DOHH2 (cell line): ENCODE measurements around the gene CCDC69.

Experiments used
- H3F3A ChIP-seq: fragments of 200-600 bp; sonication (generic), shearing (Covaris generic); 2 replicates; pipeline ENCODE4 v1.6.0; 2016; ENCODE audit warnings: antibody characterized with exemption, mild to moderate bottlenecking; ENCODE audit not compliant: control insufficient read depth, insufficient read depth
- H3K27ac ChIP-seq: fragments of 200-600 bp; sonication (generic); 2 replicates; pipeline ENCODE4 v1.5.1; 2014; ENCODE audit warnings: low read depth, mild to moderate bottlenecking, low read length, moderate library complexity
- H3K27me3 ChIP-seq: fragments of 200-600 bp; sonication (generic); 2 replicates; pipeline ENCODE4 v1.6.1; 2014; ENCODE audit warnings: mild to moderate bottlenecking, low read length, mixed read lengths; ENCODE audit not compliant: control insufficient read depth
- H3K36me3 ChIP-seq: fragments of 200-600 bp; sonication (generic); 2 replicates; pipeline ENCODE4 v1.6.1; 2014; ENCODE audit warnings: mild to moderate bottlenecking, low read length, moderate library complexity, mixed read lengths; ENCODE audit not compliant: control insufficient read depth
- H3K4me1 ChIP-seq: fragments of 200-600 bp; sonication (generic); 2 replicates; pipeline ENCODE4 v1.6.1; 2014; ENCODE audit warnings: mild to moderate bottlenecking, low read length, mixed read lengths; ENCODE audit not compliant: control insufficient read depth
- H3K4me2 ChIP-seq: fragments of 200-600 bp; sonication (generic); 2 replicates; pipeline ENCODE4 v1.6.0; 2014; ENCODE audit warnings: mild to moderate bottlenecking, low read length, moderate library complexity
- H3K4me3 ChIP-seq: fragments of 200-600 bp; sonication (generic); 2 replicates; pipeline ENCODE4 v1.5.1; 2014; ENCODE audit warnings: mild to moderate bottlenecking, low read length, mixed read lengths
- H3K79me2 ChIP-seq: fragments of 200-600 bp; sonication (generic); 2 replicates; pipeline ENCODE4 v1.6.1; 2014; ENCODE audit warnings: mild to moderate bottlenecking, low read length, mixed read lengths; ENCODE audit not compliant: control insufficient read depth
- H3K9me2 ChIP-seq: fragments of 200-600 bp; sonication (generic); replicated peaks from 2 replicates; pipeline ENCODE4 v1.6.1; 2014; ENCODE audit warnings: mild to moderate bottlenecking, low read length, mixed read lengths; ENCODE audit not compliant: control insufficient read depth
- H3K9me3 ChIP-seq: fragments of 200-600 bp; sonication (generic); 2 replicates; pipeline ENCODE4 v1.6.1; 2014; ENCODE audit warnings: antibody characterized with exemption, low read length, mixed read lengths; ENCODE audit not compliant: control insufficient read depth, insufficient read depth
- H4K20me1 ChIP-seq: fragments of 200-600 bp; sonication (generic); 2 replicates; pipeline ENCODE4 v1.6.0; 2014; ENCODE audit warnings: low read depth, mild to moderate bottlenecking, antibody characterized with exemption, low read length, moderate library complexity; ENCODE audit not compliant: control insufficient read depth, insufficient read depth
- CTCF ChIP-seq: fragments of 200-600 bp; sonication (generic); IDR thresholded peaks from one replicate; pipeline ENCODE4 v1.5.1; 2014; ENCODE audit warnings: antibody characterized with exemption, mild to moderate bottlenecking, low read depth, low read length; ENCODE audit not compliant: poor library complexity, severe bottlenecking
- EZH2phosphoT487 ChIP-seq: fragments of 200-600 bp; sonication (generic); IDR thresholded peaks from 2 replicates; pipeline ENCODE4 v1.6.1; 2017; ENCODE audit warnings: borderline replicate concordance, mild to moderate bottlenecking, antibody characterized with exemption, low read length, moderate library complexity, mixed read lengths

CCDC69 gene

GRCh38 chr5:151138114-151138513, 85.8 kb downstream of the CCDC69 start:
- H4K20me1 ChIP-seq: no peaks in the 10 kb centered on the region
- TF ChIP-seq CTCF: no peak
- TF ChIP-seq EZH2phosphoT487: no peak
- no peak overlapping the region for H3K27ac ChIP-seq
- no peaks in the 10 kb centered on the region for H3K9me3 ChIP-seq
- no peaks in the 10 kb centered on the region for H3F3A ChIP-seq
- no peak overlapping the region for H3K4me2 ChIP-seq
- H3K4me1 ChIP-seq: peaks cover 31% of the 10 kb centered on the region
- no peaks in the 10 kb centered on the region for H3K79me2 ChIP-seq
- no peaks in the 10 kb centered on the region for H3K36me3 ChIP-seq
- peaks cover 7% of the 10 kb centered on the region for H3K27me3 ChIP-seq
- no peaks in the 10 kb centered on the region for H3K9me2 ChIP-seq
- no peak overlapping the region for H3K4me3 ChIP-seq

- Histone ChIP-seq H4K20me1 (no peaks in the 10 kb centered on the region), H3K9me2 (no peaks in the 10 kb centered on the region), H3K27me3 (peaks cover 7% of the 10 kb centered on the region), H3K4me2 (no peak overlapping the region), H3K27ac (no peak overlapping the region), H3K9me3 (no peaks in the 10 kb centered on the region), H3K79me2 (no peaks in the 10 kb centered on the region), H3K4me1 (peaks cover 38% of the 10 kb centered on the region), H3K4me3 (no peak overlapping the region), H3K36me3 (no peaks in the 10 kb centered on the region), H3F3A (no peaks in the 10 kb centered on the region)
- TF ChIP-seq EZH2phosphoT487: no peak
- peak; percentile 15 for TF ChIP-seq CTCF
Measured at GRCh38 chr5:151137067-151137825, 86.6 kb downstream of the CCDC69 start.

DNA sequence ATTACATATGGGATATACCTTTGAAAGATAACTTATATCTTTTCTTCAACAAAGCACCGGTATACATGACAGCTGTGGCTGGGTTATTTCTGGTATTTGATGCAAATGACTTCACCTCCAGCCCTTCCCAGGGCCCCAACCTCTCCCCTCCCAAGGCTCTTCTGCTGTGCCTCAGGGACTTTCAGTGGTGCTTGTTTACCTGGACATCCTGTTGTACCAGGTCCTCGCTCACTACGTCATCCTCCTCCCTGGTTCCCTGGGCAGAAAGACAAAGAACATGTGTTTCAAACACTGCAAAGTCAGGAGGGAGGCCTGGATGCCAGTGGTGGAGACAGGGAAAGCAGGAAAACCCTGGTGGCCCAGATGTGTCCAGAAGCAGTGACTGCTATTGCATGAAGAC, 89.7 kb downstream of the CCDC69 start:
- no peaks in the 10 kb centered on the region for H3K9me2 ChIP-seq
- H3K4me3 ChIP-seq: peak overlapping the region; percentile 27
- no peak overlapping the region for H3K27ac ChIP-seq
- H3K9me3 ChIP-seq: no peaks in the 10 kb centered on the region
- no peaks in the 10 kb centered on the region for H3K79me2 ChIP-seq
- no peak for TF ChIP-seq EZH2phosphoT487
- no peak for TF ChIP-seq CTCF
- H3K36me3 ChIP-seq: no peaks in the 10 kb centered on the region
- H3K4me2 ChIP-seq: peak overlapping the region; percentile 46
- no peaks in the 10 kb centered on the region for H3F3A ChIP-seq
- H4K20me1 ChIP-seq: no peaks in the 10 kb centered on the region
- peaks cover 27% of the 10 kb centered on the region for H3K4me1 ChIP-seq
- no peaks in the 10 kb centered on the region for H3K27me3 ChIP-seq
